ENCODE results near the gene STARD7.
A peak's percentile ranks its signal among the peaks of the same experiment; 100 is the strongest.

The STARD7 gene

DNA sequence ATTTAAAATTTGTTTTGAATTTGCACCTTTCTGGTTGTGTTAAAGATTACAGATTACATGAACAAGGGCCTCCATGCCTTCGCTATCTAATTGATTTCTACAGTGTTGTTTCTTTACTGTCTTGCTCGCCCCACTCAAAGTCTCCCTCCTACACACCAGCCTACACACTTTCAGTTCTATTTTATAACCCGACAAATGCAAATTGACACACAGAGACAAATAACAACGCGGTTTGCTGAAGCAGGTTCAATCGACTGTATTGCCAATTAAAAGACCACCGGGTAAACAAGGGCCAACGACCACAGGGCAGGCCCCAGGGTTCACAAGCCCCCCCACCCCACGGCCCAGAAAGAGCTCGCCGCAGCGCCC lies 869 bp downstream of the STARD7 start:
- peak overlapping the region; percentile 88 for H3K4me3 ChIP-seq (ENCODE audit: low read depth, low read length)
- H3K4me1 ChIP-seq, result peaks cover 18% of the 10 kb centered on the region
- TF ChIP-seq, protein P1, sequence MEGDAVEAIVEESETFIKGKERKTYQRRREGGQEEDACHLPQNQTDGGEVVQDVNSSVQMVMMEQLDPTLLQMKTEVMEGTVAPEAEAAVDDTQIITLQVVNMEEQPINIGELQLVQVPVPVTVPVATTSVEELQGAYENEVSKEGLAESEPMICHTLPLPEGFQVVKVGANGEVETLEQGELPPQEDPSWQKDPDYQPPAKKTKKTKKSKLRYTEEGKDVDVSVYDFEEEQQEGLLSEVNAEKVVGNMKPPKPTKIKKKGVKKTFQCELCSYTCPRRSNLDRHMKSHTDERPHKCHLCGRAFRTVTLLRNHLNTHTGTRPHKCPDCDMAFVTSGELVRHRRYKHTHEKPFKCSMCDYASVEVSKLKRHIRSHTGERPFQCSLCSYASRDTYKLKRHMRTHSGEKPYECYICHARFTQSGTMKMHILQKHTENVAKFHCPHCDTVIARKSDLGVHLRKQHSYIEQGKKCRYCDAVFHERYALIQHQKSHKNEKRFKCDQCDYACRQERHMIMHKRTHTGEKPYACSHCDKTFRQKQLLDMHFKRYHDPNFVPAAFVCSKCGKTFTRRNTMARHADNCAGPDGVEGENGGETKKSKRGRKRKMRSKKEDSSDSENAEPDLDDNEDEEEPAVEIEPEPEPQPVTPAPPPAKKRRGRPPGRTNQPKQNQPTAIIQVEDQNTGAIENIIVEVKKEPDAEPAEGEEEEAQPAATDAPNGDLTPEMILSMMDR (IDR thresholded peaks at IDR 0.05), result no peak

DNA sequence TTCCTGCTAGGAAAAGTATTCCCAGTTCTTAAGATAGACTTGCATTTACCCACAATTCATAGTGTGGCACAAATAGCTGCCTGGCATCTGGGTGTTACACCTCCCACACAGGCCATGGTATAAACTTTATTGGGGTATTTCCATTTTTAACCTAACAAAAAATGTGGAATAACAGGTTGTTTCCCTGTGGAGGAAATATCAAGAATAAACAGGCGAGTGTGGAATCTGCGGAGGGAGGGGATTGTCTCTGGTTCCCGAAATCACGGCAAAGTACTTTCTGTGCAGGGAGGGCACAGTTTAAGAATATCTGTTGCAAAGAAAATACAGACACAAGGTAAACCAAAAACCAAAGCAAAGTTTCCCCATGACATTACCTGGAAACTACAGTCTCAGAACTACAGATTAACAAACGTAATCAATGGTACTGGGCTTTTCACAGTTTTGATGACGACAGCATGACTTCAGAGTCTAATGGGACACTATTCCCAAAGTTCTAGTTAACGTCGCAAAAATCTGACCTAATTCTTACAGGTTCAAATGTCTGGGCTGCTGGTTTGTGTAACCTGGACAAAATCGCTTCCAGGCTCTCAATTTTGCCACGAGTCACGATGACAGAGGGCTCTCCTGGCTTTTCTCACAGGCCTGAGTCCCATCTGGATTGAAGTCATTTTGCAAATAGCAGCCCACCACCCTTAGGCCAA lies 1.4 kb downstream of the STARD7 start:
- TF ChIP-seq, protein P1 (IDR thresholded peaks at IDR 0.05), result no peak
- Histone ChIP-seq H3K4me3 (ENCODE audit: low read depth, low read length) (peak overlapping the region; percentile 88), H3K27ac (no peak overlapping the region), H3K9ac (no peak overlapping the region), H3K79me2 (peaks cover 47% of the 10 kb centered on the region), H2AFZ (no peak overlapping the region), H3K36me3 (ENCODE audit: control insufficient read depth, insufficient read depth, low read length) (no peaks in the 10 kb centered on the region), H3K4me2 (ENCODE audit: low read length) (peak overlapping the region; percentile 92), H3K27me3 (ENCODE audit: control insufficient read depth, insufficient read depth, low read length) (no peaks in the 10 kb centered on the region), H3K4me1 (peaks cover 19% of the 10 kb centered on the region), H3K9me3 (ENCODE audit: control insufficient read depth, low read length) (no peaks in the 10 kb centered on the region)

More for the DNA sequence above, 869 bp downstream of the STARD7 start:
- Histone ChIP-seq H3K36me3 (ENCODE audit: control insufficient read depth, insufficient read depth, low read length) (no peaks in the 10 kb centered on the region), H3K79me2 (peaks cover 42% of the 10 kb centered on the region), H2AFZ (peak overlapping the region; percentile 79), H3K4me2 (ENCODE audit: low read length) (peak overlapping the region; percentile 92), H3K27me3 (ENCODE audit: control insufficient read depth, insufficient read depth, low read length) (no peaks in the 10 kb centered on the region), H3K27ac (peak overlapping the region; percentile 90), H3K9me3 (ENCODE audit: control insufficient read depth, low read length) (no peaks in the 10 kb centered on the region), H3K9ac (no peak overlapping the region)

DNA sequence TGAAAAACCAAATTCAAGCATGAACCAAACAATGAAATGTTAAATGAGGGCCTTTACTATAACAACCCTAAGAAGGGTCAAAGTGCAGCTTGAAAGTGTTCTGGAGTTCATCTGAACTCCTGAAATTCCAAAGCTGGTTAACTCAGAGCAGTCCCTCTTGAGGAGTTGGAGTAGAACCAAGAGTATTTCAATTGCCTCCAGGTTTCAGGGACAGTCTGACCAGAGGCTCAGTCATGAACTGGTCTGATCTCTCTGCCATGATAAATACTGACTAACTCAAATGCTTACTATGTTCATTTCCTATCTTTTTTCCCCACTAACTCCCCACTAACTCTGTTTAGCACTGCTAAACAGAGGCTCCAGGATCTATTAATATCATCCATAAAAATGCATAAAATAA lies 2.7 kb downstream of the STARD7 start:
- TF ChIP-seq, protein P1 (IDR thresholded peaks at IDR 0.05), result no peak
- Histone ChIP-seq H3K27ac (no peak overlapping the region), H2AFZ (no peak overlapping the region), H3K9ac (no peak overlapping the region), H3K36me3 (ENCODE audit: control insufficient read depth, insufficient read depth, low read length) (no peaks in the 10 kb centered on the region), H3K4me3 (ENCODE audit: low read depth, low read length) (no peak overlapping the region), H3K27me3 (ENCODE audit: control insufficient read depth, insufficient read depth, low read length) (no peaks in the 10 kb centered on the region), H3K4me2 (ENCODE audit: low read length) (peak overlapping the region; percentile 30), H3K79me2 (peaks cover 51% of the 10 kb centered on the region), H3K4me1 (peaks cover 21% of the 10 kb centered on the region), H3K9me3 (ENCODE audit: control insufficient read depth, low read length) (no peaks in the 10 kb centered on the region)

DNA sequence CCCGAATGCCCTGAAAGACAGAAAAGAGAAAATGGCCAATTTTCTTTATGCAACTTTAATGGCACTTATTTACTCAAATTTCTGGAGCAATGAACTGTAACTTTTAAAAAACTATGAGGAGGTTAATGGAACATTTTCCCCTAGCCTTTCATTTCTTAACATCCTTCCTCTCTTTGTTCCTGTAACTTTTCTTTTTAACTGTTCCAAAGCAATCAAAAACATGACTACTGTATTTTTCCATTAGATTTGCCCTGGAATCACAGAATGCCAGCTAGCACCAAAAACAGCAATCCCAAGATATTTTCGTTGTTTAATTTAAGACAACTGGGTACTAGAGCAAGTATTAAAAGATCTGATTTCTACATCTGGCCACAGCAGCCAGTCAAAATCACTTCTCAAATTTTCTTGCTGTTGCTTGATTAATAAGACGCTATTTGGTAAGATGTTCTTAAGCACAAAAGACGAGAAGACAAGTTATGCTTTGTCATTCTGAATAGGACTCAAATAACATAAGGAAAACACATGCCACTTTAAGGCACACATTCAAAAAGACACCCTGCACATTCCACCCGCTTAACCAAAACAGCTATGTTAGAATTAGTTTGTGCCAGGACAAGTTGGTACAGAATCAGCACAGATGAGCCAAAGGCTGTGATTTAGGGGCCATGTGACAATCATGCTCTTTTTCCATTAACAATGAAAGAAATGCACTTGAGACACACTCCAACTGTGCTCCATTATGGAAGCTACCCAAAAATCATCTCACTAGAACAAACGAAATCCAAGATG lies 3.6 kb downstream of the STARD7 start:
- H3K4me3 ChIP-seq (ENCODE audit: low read depth, low read length), result peak overlapping the region; percentile 8
- H3K27me3 ChIP-seq (ENCODE audit: control insufficient read depth, insufficient read depth, low read length), result no peaks in the 10 kb centered on the region
- peaks cover 21% of the 10 kb centered on the region for H3K4me1 ChIP-seq
- H3K9me3 ChIP-seq (ENCODE audit: control insufficient read depth, low read length), result no peaks in the 10 kb centered on the region
- H3K79me2 ChIP-seq, result peaks cover 55% of the 10 kb centered on the region
- no peak overlapping the region for H2AFZ ChIP-seq
- TF ChIP-seq, protein P1 (IDR thresholded peaks at IDR 0.05), result no peak
- no peaks in the 10 kb centered on the region for H3K36me3 ChIP-seq (ENCODE audit: control insufficient read depth, insufficient read depth, low read length)
- H3K9ac ChIP-seq, result no peak overlapping the region
- H3K27ac ChIP-seq, result no peak overlapping the region
- H3K4me2 ChIP-seq (ENCODE audit: low read length), result peak overlapping the region; percentile 41

All from parathyroid adenoma (tissue), 2 donors.